SH-SY5Y (cell line): Measurements from ENCODE around the gene CAVIN2.

Experiments used
- GATA2 ChIP-seq: IDR thresholded peaks from 2 replicates; pipeline ENCODE4 v1.6.1; 2011; ENCODE audit warnings: mild to moderate bottlenecking, low read depth, low read length
- GATA3 ChIP-seq: IDR thresholded peaks from 2 replicates; pipeline ENCODE4 v1.6.1; 2011; ENCODE audit warnings: low read depth, mild to moderate bottlenecking, low read length, moderate library complexity

CAVIN2 gene

DNA sequence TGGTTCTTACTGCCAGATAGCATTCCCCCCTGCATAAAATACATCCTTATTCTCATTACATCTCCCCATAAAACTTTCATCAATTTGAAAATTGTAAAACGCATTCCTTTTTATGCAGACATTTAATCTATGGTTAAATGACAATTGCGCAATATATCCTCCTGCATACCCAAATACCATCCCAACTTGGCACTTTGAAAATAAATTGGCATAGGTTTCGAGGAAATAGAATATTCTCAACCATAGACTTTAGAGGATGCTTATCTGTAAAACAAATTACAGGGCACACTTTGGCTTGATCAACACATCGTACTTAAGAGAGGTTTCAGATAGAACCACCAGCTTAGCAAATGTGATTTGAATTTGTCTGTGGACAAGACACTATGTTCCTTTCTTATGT lies 31.0 kb upstream of the CAVIN2 start:
- no peak for TF ChIP-seq GATA3

DNA sequence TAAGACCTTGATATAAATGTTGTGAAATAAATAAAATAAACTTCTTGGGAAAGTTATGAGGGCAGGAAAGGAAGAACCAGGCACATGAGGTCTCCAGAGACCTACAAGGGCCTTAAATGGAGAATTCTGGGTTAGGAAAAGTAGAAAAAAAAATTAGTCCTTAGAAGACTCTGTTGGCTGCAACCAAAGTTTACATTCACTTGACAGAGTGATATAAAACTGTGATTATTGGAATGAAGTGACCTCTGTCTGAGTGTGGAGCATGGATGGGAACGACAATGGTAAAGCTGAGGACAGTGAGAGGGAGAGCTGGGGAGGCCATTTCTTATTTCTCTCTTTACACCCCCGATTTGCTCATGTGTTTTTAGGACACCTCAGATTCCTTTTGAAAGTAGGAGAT lies 29.0 kb upstream of the CAVIN2 start:
- no peak for TF ChIP-seq GATA2
- TF ChIP-seq GATA3 = no peak

DNA sequence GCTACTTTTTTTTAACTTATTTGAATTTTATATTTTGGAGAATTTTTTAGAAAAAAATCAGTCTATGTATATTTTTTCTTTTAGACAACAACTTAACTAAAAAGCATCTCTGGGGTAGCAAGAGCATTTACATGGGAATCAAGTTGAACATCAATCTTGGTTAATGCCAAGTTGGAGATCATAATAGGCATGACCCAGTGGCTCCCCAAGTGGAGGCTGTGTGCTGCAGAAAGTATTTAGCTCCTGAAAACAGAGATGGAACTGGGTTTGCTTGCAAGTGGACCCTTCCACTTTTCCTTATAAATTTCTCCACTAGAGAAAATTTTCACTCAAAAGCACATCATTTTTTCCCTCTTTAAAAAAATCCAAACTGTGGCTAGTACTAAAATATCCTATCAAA lies 23.9 kb upstream of the CAVIN2 start:
- TF ChIP-seq GATA2 (no peak), GATA3 (no peak)

DNA sequence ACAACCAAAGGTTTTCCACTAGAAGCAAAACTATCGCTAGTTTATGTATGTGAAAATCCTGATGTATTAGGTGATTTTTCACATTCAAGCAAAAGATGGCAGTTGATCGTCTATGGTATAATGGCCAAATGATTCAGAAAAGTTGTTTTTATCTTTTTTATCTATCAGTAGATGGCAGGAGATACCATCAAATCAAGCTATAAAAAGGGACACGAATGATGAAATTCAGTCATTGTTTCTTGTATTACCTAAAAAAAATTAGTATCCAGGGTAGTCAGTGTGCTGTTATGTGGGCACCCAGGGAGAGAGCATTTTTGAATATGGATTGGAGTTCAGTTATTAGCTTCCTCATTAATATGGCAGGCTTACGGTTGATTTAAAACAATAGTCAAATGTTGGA lies 22.9 kb upstream of the CAVIN2 start:
- TF ChIP-seq GATA2 = no peak

DNA sequence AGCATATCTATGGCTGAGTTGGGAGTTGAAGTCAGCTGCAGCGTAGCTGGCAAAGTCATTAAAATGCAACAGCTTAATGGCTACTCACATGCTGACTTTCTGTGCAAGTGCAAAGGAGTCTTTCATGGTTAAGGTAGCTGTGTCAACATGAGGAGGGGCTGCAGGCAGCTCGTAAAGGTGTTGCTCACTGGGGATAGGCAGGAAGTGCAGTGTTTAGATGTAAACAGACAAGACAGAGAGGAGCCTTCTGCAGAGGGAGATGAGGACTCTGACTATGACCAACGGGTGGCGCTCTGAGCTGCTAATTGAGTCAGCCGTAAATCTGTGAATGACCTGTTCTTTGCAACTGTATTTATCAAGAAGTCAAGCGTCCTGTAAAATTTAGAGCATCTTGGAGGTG lies 22.3 kb upstream of the CAVIN2 start:
- TF ChIP-seq GATA3 (no peak), GATA2 (no peak)

DNA sequence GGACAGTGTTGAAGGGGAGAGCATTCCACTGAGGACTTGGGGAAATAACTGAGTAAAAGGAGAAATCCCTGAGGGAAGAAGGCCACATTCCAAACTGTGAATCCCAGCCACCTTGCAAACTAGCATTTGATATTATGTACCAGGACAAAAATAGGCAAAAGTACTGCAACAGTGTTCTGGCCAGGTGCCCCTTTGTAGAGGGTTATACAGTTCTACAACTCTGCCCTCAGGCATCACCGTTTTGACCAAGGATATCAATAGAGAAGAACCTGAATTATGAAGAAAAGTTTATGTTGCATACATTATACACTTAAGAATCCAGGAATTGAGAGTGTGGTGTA lies 20.6 kb upstream of the CAVIN2 start:
- TF ChIP-seq GATA3 (no peak), GATA2 (no peak)

DNA sequence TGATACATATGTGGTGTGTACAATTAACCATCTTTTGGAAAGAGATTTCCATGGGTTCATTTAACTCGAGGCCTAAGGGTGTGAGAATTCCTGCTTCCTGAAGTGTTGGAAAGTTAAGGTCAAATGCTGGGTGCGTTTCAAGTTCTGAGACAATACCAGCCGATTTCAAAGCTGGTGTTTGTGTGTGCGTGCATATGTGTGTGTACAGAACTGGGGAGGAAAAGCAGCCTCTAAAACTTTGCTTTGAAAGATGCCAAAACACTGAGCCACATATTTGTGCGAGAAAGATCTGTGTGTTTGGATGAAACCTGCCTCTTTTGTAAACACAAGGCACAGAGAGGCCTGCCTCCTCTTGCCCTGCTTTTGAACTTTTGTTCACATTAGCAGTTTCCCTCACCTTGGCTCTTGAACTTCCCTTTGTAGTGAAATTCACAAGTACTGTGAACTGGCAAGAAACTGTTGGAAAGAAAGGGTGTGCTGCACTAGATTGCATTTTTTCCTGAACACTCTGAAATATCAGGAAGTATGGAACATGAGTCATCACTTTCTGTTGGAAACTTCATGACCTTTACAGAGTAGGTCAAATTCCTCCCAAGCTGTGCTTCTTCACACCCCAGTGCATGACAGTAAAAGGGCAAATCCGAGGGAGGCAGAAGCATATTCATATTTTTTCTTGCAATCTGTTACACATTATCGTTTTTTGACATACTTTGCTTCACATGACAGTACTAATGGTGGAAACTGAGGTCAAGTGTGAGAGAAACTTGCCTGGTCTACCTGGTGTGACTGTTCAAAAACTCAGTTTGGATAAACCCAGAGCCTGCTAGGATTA lies 20.0 kb upstream of the CAVIN2 start:
- TF ChIP-seq GATA2 = no peak
- no peak for TF ChIP-seq GATA3

DNA sequence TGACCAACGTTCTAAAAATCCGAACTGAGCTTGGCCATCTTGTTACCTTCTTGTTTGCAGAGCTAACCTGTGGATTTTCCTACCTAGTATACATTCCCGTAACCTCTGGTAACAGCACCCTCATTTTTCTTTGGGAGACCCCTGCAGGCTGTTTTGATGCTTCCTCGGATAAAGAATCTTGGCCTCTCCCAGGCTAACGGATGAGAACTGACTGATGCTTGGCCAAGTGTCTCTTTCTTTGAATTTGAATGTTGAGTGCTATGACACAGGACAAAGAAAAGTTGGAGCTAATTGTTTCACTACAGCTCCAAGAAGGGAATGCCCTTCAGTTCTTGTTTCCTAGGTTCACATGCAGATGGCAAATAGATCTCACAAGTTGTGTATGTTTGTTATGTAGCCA lies 19.3 kb upstream of the CAVIN2 start:
- no peak for TF ChIP-seq GATA3
- TF ChIP-seq GATA2 = no peak

DNA sequence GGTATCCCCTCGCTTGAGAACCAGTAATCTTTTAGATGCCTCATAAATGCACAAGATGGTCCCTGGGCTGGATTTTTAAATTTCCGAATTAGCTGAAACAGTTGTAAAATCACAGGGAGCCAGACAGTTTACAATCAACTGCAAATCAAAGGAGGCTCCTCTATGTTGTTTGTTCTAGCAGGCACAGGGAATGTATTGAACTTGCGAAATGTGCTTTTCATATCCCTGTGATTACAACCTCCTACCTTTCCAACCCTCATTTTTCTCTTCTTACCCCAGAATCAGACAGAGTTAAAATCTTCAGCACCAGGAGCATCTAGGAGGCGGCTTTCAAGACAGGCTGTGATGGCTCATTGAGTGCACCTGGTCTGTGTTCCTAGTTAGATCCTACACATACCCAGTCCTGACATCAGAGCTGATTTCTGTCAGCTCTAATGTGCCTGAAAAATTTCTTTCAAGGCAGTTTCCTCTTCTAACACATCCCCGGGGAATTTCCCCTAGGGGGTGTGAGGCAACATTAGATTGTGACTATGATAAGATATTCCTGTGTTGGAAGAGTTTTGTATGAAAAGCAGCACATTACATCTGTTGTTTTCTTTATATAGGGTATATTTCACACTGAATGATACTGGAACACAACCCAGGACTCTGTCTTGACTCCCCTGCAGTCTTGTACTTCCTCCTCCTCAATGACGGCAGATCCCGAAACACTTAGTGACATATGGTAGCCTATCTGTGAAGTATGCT lies 17.9 kb upstream of the CAVIN2 start:
- TF ChIP-seq GATA3 (no peak), GATA2 (no peak; the same call in 1 of the 2 replicates)

DNA sequence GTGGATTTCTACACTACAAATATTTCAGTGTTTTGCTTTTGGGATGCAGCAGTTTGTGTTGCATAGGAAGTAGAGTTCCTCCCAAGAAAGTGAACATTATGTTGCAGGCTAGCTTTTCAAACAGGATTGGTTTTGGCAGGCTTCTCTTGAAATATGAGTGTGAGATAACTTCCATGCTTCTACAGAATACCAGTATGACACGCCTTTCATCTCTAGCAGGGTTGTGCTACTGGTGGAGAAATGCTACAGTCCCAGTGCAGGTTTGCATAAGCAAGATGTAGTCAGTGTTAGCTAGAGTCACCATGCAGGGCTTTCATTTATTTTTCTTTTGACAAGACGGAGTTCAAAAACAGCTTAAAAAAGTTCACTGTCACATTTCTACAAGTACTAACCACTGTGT lies 17.1 kb upstream of the CAVIN2 start:
- no peak for TF ChIP-seq GATA3

DNA sequence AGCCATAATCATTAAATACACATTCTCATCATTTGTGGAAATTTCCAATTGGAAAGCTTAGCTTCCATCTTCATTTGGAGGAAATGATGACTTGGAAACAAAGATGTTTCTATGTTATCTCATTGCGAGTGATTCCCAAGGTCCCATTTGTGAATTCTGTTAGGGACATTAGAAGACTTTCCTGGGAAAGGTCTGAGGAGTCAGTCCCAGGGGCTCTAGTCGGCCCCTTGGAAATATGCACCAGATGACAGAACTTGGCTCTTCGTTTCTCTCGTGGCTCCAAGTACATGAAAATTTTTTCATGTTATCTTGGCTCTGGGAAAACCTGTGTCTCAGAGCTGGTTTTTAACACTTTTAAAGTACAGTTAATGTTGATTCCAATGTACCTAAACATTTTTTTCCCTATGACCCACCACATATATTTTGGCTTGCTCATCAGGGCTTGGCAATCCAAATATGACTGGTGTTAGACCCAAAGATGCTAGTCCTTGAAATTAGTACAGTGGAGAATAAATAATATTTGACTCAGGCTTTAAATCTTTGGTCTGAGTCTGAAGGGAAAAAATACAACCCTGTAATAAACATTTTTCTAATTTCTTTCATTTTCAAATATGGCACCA lies 15.4 kb upstream of the CAVIN2 start:
- TF ChIP-seq GATA2 (no peak), GATA3 (no peak)

DNA sequence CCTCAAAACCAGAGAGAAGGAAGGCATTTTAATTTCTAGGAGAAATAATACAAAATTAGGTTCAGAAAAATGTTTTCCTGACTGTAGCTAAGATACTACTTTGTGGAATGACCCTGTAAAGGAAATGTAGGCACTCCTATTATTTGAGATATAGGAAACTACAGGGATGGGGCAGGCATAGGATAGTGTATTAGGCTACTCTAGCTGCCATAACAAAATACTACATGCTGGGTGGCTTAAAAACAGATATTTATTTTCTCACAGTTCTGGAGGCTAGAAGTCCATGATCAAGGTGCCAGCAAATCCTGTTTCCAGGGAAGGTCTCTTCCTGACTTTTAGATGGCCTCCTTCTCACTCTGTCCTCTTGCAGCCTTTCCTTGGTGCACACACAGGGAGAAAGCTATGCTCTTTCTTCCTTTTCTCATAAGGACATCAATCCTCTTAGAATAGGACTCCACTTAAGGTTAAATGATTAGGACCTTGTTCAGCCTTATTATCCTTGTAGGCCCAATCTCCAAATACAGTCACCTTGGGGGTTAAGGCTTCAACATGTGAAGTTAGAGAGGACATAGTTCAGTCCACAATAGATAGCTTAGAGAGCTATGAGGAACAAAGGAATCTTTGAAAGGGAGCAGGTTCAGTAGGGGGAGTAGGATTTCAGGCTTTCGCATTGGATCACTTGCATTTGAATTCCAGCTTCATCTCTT lies 14.0 kb upstream of the CAVIN2 start:
- TF ChIP-seq GATA3 = no peak
- TF ChIP-seq GATA2 = no peak

DNA sequence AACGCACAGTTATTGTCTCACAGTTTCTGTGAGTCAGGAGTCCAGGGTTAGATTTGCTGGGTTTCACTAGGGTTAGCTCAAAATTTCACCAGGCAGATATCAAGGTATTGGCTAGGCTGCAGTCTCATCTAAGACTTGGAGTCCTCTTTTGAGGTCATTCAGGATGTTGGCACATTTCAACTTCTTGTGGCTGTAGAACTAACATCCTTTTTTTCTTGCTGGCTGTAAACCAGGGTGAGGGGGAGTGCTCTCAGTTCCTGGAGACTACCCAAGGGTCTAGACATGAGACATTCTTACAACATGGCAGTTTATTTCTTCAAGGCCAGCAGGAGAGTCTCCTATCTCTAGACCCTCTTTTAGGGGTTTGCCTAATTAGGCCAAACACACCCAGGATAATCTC lies 12.8 kb upstream of the CAVIN2 start:
- TF ChIP-seq GATA2 = no peak
- no peak for TF ChIP-seq GATA3

DNA sequence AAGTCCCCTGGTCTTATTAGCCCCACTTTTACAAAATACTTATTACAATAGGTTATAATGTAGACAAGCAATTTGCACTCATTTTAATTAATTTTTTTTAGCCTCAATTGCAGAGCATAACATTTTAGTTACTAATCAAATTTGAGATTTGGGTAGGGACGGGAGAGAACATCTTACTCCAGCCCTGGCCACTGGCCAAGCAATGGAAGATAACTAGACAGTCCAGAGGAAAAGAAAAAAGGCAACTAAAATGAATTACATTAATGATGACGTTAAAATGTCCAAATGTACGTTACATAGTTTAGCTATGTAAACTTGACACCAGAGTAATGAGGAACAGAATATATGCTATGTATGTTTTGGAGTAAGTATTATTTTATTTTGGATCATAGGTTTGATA lies 11.0 kb upstream of the CAVIN2 start:
- no peak for TF ChIP-seq GATA2
- no peak for TF ChIP-seq GATA3

DNA sequence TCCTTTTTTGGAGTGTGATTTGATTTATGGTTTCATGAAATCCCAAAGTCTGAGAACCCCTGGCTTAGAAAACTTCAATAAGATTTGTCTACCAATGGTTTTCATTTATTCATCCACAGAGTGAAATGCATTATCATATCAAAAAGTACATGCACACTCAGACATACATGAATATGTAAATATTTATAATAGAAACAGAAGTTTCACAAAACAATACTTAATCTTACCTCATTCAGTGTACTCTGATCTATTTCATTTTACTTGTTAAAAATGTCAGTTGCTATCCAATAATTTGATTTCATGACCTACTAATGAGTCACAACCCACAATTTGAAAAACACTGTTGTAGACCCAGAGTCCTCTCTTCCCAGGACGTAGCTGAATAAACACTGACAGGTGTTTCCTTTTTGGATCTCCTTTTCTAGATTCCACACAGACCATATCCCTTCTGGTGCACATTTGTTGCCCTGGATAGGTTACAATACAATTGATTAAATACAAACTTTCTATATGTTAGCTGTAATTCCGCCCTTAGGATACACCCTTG lies 10.4 kb upstream of the CAVIN2 start:
- TF ChIP-seq GATA2 = no peak
- TF ChIP-seq GATA3 = no peak
